Mesenchymal stem cell (in vitro differentiated cells and primary cell): ENCODE measurements around the gene DCPS.
"Not testable (repeated sequence)": the region's sequence is repeated elsewhere in the genome, so short reads cannot be mapped to it uniquely, and the experiment has no call there.

ENCODE experiments used
- DNase-seq: peaks from one replicate; pipeline ENCODE4 v3.0.0-alpha.2; 2013
- H2AFZ ChIP-seq: one replicate; pipeline ENCODE4 v1.6.1; 2013; ENCODE audit warnings: low read depth, mild to moderate bottlenecking, control low read depth, inconsistent platforms, low read length, moderate library complexity
- H2AK5ac ChIP-seq: 2 replicates; pipeline ENCODE4 v1.6.1; 2013; ENCODE audit warnings: low read length, moderate library complexity, mild to moderate bottlenecking, inconsistent platforms; ENCODE audit not compliant: severe bottlenecking
- H2BK120ac ChIP-seq: one replicate; pipeline ENCODE4 v1.6.1; 2013; ENCODE audit warnings: low read depth, mild to moderate bottlenecking, inconsistent platforms, low read length, moderate library complexity
- H2BK12ac ChIP-seq, 2 experiments: one replicate each; pipeline ENCODE4 v1.6.1; 2013; ENCODE audit warnings: inconsistent platforms in 2 of 2, low read length in 2 of 2, mild to moderate bottlenecking in 2 of 2, moderate library complexity in 2 of 2, control low read depth in 1 of 2
- H2BK15ac ChIP-seq: one replicate; pipeline ENCODE4 v1.6.1; 2013; ENCODE audit warnings: mild to moderate bottlenecking, low read depth, inconsistent platforms; ENCODE audit not compliant: poor library complexity, severe bottlenecking
- H2BK5ac ChIP-seq: 2 replicates; pipeline ENCODE4 v1.6.1; 2013; ENCODE audit warnings: low read depth, mild to moderate bottlenecking, low read length, control low read depth, inconsistent platforms; ENCODE audit not compliant: poor library complexity, severe bottlenecking
- H3K14ac ChIP-seq, 2 experiments: one replicate each; pipeline ENCODE4 v1.6.1; 2013; ENCODE audit warnings: inconsistent platforms in 2 of 2, low read length in 2 of 2, control low read depth in 1 of 2, mild to moderate bottlenecking in 1 of 2, moderate library complexity in 1 of 2
- H3K18ac ChIP-seq, 2 experiments: one replicate each; pipeline ENCODE4 v1.6.1; 2013; ENCODE audit warnings: inconsistent platforms in 2 of 2, low read length in 2 of 2, control low read depth in 1 of 2, low read depth in 1 of 2, mild to moderate bottlenecking in 1 of 2
- H3K23ac ChIP-seq, 2 experiments: one replicate each; pipeline ENCODE4 v1.6.1; 2013; ENCODE audit warnings: inconsistent platforms in 2 of 2, low read length in 2 of 2, mild to moderate bottlenecking in 2 of 2, moderate library complexity in 2 of 2, control low read depth in 1 of 2
- H3K27ac ChIP-seq: 2 replicates; pipeline ENCODE4 v1.5.1; 2013; ENCODE audit warnings: mild to moderate bottlenecking, moderate library complexity, low read length, control low read depth, inconsistent platforms; ENCODE audit not compliant: poor library complexity, severe bottlenecking
- H3K27me3 ChIP-seq, 2 experiments: 2 replicates each; pipeline versions ENCODE4 v1.6.1 to v1.7.0; 2013; ENCODE audit warnings: low read length in 2 of 2, mild to moderate bottlenecking in 2 of 2, moderate library complexity in 2 of 2, control low read depth in 1 of 2, inconsistent platforms in 1 of 2; ENCODE audit not compliant: control insufficient read depth in 1 of 2, insufficient read depth in 1 of 2
- H3K36me3 ChIP-seq, 2 experiments: 2 replicates each; pipeline versions ENCODE4 v1.6.1 to v1.7.0; 2013; ENCODE audit warnings: low read length in 2 of 2, control low read depth in 1 of 2, inconsistent platforms in 1 of 2, low read depth in 1 of 2, mild to moderate bottlenecking in 1 of 2; ENCODE audit not compliant: insufficient read depth in 2 of 2, control insufficient read depth in 1 of 2
- H3K4ac ChIP-seq, 2 experiments: one replicate each; pipeline ENCODE4 v1.6.1; 2013; ENCODE audit warnings: inconsistent platforms in 2 of 2, low read length in 2 of 2, mild to moderate bottlenecking in 2 of 2, moderate library complexity in 2 of 2, control low read depth in 1 of 2, low read depth in 1 of 2
- H3K4me1 ChIP-seq: 2 replicates; pipeline ENCODE4 v1.6.1; 2013; ENCODE audit warnings: low read depth, low read length, control low read depth; ENCODE audit not compliant: control insufficient read depth, insufficient read depth
- H3K4me2 ChIP-seq: 2 replicates; pipeline ENCODE4 v1.6.1; 2013; ENCODE audit warnings: low read length, mild to moderate bottlenecking, inconsistent platforms; ENCODE audit not compliant: poor library complexity, severe bottlenecking
- H3K4me3 ChIP-seq, 2 experiments: 2 replicates each; pipeline versions ENCODE4 v1.5.1 to v1.7.0; 2013; ENCODE audit warnings: low read length in 2 of 2, mild to moderate bottlenecking in 2 of 2, control low read depth in 1 of 2, low read depth in 1 of 2; ENCODE audit not compliant: insufficient read depth in 1 of 2
- H3K79me1 ChIP-seq: replicated peaks from 2 replicates; pipeline ENCODE4 v1.6.1; 2013; ENCODE audit warnings: mild to moderate bottlenecking, control low read depth, low read length, inconsistent platforms; ENCODE audit not compliant: poor library complexity, severe bottlenecking
- H3K9ac ChIP-seq: 2 replicates; pipeline ENCODE4 v1.7.0; 2013; ENCODE audit warnings: mild to moderate bottlenecking, low read length, moderate library complexity
- H3K9me3 ChIP-seq: 2 replicates; pipeline ENCODE4 v1.7.0; 2013; ENCODE audit warnings: mild to moderate bottlenecking, low read length; ENCODE audit not compliant: control insufficient read depth
- H4K8ac ChIP-seq: one replicate; pipeline ENCODE4 v1.6.1; 2013; ENCODE audit warnings: inconsistent platforms, mild to moderate bottlenecking, low read length, moderate library complexity
- H4K91ac ChIP-seq: one replicate; pipeline ENCODE4 v1.6.1; 2013; ENCODE audit warnings: mild to moderate bottlenecking, low read length, inconsistent platforms
- WGBS: methylation state at CpG from one replicate; pipeline ENCODE4 v1.1.7; 2013; ENCODE audit warnings: mixed read lengths; 5-methylcytosine and 5-hydroxymethylcytosine counted together

DCPS gene

DNA sequence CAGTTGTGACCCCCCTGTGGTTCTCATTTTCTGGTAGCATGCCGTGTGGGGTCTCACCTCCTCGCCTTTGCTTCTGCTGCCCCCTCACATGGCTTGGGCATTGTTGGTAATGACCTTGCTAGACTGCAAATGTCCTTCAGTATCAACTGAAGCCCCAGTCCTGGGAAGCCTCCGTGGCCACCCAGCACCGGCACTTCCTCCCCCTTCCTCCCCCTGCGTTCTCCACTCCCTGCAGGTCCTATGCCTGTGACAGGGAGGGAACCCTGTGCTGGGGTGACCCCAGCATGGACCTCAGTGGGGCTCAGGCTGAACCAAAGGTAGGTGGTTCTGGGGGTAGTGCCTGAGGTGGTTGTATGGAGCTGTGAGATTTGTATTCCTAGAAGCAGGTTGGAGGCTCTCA is 57.5 kb downstream of the DCPS start:
- Histone ChIP-seq H3K79me1 (peaks cover 51% of the 10 kb centered on the region), H2BK5ac (no peak overlapping the region), H2AK5ac (no peak overlapping the region), H3K9me3 (no peaks in the 10 kb centered on the region), H3K27me3 (no peaks in the 10 kb centered on the region), H3K4me3 (no peak overlapping the region), H2BK12ac (no peak overlapping the region), H3K14ac (peak overlapping the region in 1 of 2 experiments; percentile 29), H2BK120ac (no peak overlapping the region), H4K91ac (peak overlapping the region; percentile 59), H3K4ac (no peak overlapping the region), H3K23ac (no peak overlapping the region), H2BK15ac (no peak overlapping the region), H3K4me1 (peaks cover 10% of the 10 kb centered on the region), H3K9ac (no peak overlapping the region), H3K36me3 (peaks cover 0 to 4% of the 10 kb centered on the region in 2 experiments), H4K8ac (no peak overlapping the region), H3K4me2 (no peak overlapping the region), H2AFZ (no peak overlapping the region), H3K27ac (no peak overlapping the region), H3K18ac (no peak overlapping the region)
- DNase-seq: no peak
- 100% methylated on average over 5 of the region's 5 CpGs for WGBS

DNA sequence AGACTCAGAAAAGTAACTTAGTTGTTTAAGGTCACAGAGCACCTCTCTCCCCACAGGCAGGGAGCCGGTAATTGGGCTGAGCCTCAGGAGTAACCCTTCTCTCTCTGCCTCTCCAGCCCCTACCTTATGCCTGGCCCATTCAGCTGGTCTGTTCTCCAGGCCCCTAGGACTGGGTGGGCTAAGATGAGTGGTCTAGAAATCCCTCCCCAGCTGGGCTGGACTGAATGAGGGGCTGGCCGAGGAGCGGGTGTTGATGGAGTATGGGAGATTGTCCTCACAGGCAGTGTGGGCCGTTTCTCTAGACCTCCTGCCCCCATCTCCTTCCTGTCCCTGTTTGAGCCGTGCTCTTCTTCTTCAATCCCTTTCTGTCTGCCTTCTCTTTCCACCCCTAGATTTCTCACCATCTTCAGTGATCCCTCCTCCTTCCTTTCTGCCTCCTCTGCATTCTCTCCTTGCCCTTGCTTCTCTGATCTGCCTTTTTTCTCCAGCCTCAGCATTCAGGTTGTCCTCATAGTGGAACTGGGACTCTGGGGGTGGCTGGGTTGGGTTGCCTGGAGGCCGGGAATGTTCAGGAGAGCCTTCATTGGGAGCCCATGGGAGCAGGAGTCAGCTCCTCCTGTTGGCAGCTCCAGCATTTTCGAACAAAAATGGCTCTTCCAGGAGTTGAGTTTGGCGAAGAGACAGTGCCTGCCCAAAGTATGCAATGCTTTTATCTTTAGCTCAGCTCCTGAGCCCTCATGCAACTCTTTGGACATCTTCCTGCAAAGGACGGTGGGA is 59.2 kb downstream of the DCPS start:
- Histone ChIP-seq H4K91ac (no peak overlapping the region), H2AFZ (no peak overlapping the region), H3K14ac (no peak overlapping the region), H3K4me1 (peaks cover 5% of the 10 kb centered on the region), H3K9ac (peak overlapping the region; percentile 2), H3K4me3 (no peak overlapping the region), H2BK12ac (no peak overlapping the region), H3K4ac (no peak overlapping the region), H3K79me1 (peaks cover 49% of the 10 kb centered on the region), H2BK15ac (no peak overlapping the region), H3K9me3 (no peaks in the 10 kb centered on the region), H3K27me3 (no peaks in the 10 kb centered on the region), H3K23ac (no peak overlapping the region), H3K18ac (no peak overlapping the region), H3K4me2 (no peak overlapping the region), H2AK5ac (no peak overlapping the region), H2BK5ac (no peak overlapping the region), H3K36me3 (peaks cover 0 to 4% of the 10 kb centered on the region in 2 experiments), H4K8ac (no peak overlapping the region), H2BK120ac (no peak overlapping the region), H3K27ac (no peak overlapping the region)
- WGBS: 95% methylated on average over 8 of the region's 9 CpGs
- DNase-seq: no peak

DNA sequence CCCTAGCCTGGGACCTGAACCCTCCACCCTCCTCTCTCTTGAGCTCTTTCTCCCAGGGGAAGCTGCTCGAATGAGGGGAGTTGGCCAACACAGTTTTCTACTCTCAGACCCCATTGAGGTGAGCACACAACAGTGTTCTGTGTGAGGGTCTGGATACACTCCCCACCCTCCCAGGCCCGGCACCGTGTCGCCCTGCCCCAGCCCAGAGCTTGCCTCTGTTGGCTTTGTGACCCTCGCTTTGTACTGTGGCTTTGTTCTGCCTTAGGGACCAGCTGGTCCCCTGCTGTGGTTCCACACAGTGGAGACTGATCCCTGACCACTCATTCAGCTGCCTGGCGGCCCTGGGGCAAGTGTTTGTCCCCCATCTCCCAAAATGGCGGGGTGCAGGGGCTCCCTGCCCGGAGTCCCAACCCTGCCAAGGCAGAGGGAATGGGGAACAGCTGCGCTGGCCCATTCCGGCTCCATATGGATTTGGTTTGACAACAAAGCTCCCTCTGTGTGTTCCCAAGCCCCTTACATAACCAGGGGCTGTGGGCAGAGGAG is 59.9 kb downstream of the DCPS start:
- WGBS: 98% methylated on average over 8 of the region's 10 CpGs
- Histone ChIP-seq H4K8ac (no peak overlapping the region), H3K4me2 (no peak overlapping the region), H3K18ac (no peak overlapping the region), H3K9me3 (no peaks in the 10 kb centered on the region), H3K4me3 (no peak overlapping the region), H3K79me1 (peaks cover 44% of the 10 kb centered on the region), H2BK120ac (no peak overlapping the region), H3K14ac (no peak overlapping the region), H3K4me1 (peaks cover 6% of the 10 kb centered on the region), H3K23ac (no peak overlapping the region), H4K91ac (peak overlapping the region; percentile 12), H2BK12ac (no peak overlapping the region), H3K9ac (no peak overlapping the region), H2AFZ (no peak overlapping the region), H2AK5ac (no peak overlapping the region), H2BK15ac (peak overlapping the region; percentile 66), H3K27ac (no peak overlapping the region), H2BK5ac (no peak overlapping the region), H3K27me3 (no peaks in the 10 kb centered on the region), H3K4ac (peak overlapping the region in 1 of 2 experiments; percentile 6), H3K36me3 (peaks cover 0 to 4% of the 10 kb centered on the region in 2 experiments)
- no peak for DNase-seq

DNA sequence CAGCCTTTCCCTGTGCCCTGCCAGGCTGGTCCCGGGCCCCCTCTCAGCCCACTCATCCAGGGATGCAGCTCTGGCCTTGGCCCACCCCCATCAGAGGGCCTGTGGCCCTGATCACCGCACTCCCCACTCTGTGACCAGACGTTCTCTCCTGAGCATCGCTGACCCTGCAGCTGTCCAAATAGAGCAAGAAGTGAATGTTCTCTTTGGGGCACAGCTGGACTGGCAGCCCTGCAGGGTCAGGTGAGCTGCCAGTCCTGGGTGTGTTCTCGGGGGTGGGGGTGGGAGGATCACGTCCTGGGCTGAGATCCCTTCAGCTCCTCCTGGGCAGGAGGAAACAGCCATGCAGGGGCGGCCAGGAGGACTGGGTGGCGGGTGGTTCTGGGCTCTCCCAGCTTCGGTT is 60.9 kb downstream of the DCPS start:
- H2BK12ac ChIP-seq, H3K4me1 ChIP-seq, H3K14ac ChIP-seq, H2AFZ ChIP-seq, H4K91ac ChIP-seq, H3K4ac ChIP-seq, H3K9ac ChIP-seq, H2BK120ac ChIP-seq, H3K4me2 ChIP-seq, H3K4me3 ChIP-seq, DNase-seq, H3K36me3 ChIP-seq, H2BK15ac ChIP-seq, H3K27me3 ChIP-seq, H3K23ac ChIP-seq, H3K18ac ChIP-seq, H4K8ac ChIP-seq, H2AK5ac ChIP-seq, H3K27ac ChIP-seq, H2BK5ac ChIP-seq, H3K9me3 ChIP-seq: not testable (repeated sequence)
- H3K79me1 ChIP-seq: peaks cover 40% of the 10 kb centered on the region
- 91% methylated on average over 1 of the region's 9 CpGs for WGBS
